Endothelial cell (in vitro differentiated cells): ENCODE data around the gene PTPRD. TPM values are rescaled to one million over a fixed set of nuclear protein-coding genes. Genes with fewer than 3 reads are reported as not detected.

ENCODE experiments used
- DNase-seq: peaks from one replicate; pipeline ENCODE4 v3.0.0; 2021; ENCODE audit warnings: low spot score
- H3K27ac Mint-ChIP-seq: one replicate; pipeline ENCODE4 v1.8.0; 2021; ENCODE audit warnings: mixed read lengths, inconsistent platforms; ENCODE audit not compliant: unreplicated experiment
- H3K27me3 Mint-ChIP-seq: one replicate; pipeline ENCODE4 v1.8.0; 2021; ENCODE audit warnings: mild to moderate bottlenecking, moderate library complexity, mixed read lengths, inconsistent platforms; ENCODE audit not compliant: unreplicated experiment
- H3K36me3 Mint-ChIP-seq: one replicate; pipeline ENCODE4 v1.8.0; 2021; ENCODE audit warnings: mild to moderate bottlenecking, low read depth, mixed read lengths, inconsistent platforms; ENCODE audit not compliant: unreplicated experiment
- H3K4me1 Mint-ChIP-seq: one replicate; pipeline ENCODE4 v1.8.0; 2021; ENCODE audit warnings: mild to moderate bottlenecking, mixed read lengths, inconsistent platforms; ENCODE audit not compliant: unreplicated experiment
- H3K4me3 Mint-ChIP-seq: one replicate; pipeline ENCODE4 v1.8.0; 2021; ENCODE audit warnings: mild to moderate bottlenecking, mixed read lengths, inconsistent platforms; ENCODE audit not compliant: unreplicated experiment
- H3K9me3 Mint-ChIP-seq: one replicate; pipeline ENCODE4 v1.8.0; 2021; ENCODE audit warnings: mixed read lengths, inconsistent platforms; ENCODE audit not compliant: unreplicated experiment
- CTCF ChIP-seq: fragments of 200-600 bp; sonication (generic); IDR thresholded peaks from one replicate; pipeline ENCODE4 v1.5.0; 2021; ENCODE audit warnings: antibody characterized with exemption; ENCODE audit not compliant: unreplicated experiment
- total RNA-seq: library from RNA; stranded (reverse); fragmentation: NEBNext Ultra II Directional; extraction: Animal tissue kit (Norgen Biotek cat#: 25700); gene quantifications from one replicate; pipeline ENCODE4 v1.2.1, GENCODE V29; 2021; ENCODE audit not compliant: unreplicated experiment

The PTPRD gene
- total RNA-seq, 1 donor from 2014 or later: 47.8 TPM

DNA sequence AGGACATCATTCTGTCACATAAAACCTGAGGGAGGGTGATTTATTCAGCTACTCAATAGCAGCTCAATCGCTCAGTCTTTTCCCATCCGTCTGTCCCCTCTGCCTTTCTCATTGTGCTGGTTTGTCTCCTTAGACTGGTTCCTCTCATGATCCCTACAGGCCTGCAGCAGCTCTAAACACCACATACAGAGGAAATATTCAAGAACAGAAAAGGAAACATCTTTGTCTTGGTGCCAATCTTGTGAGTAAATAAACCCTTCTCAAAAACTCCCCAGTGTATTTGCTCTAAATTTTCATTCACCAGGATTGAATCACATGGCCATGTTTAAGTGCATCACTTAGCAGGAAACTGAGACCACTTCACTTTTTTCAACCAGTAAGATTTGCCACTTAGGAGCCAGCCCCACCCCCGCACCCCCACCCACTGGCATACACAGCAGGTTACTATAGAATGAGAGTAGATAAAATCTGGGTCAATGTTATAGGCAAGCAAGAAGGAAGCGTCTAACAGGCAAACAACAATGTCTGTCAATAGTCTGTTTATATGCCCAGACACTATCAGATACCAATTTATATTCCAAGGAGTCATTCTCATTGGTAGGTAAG lies 1917.7 kb downstream of the PTPRD start:
- no peaks in the 10 kb centered on the region for H3K27me3 Mint-ChIP-seq
- no peaks in the 10 kb centered on the region for H3K36me3 Mint-ChIP-seq
- peaks cover 9% of the 10 kb centered on the region for H3K4me1 Mint-ChIP-seq
- no peak for TF ChIP-seq CTCF
- H3K27ac Mint-ChIP-seq: no peak overlapping the region
- H3K4me3 Mint-ChIP-seq: no peak overlapping the region
- H3K9me3 Mint-ChIP-seq: no peaks in the 10 kb centered on the region
- DNase-seq: no peak

- DNase-seq: no peak
- Mint-ChIP-seq H3K9me3 (no peaks in the 10 kb centered on the region), H3K4me1 (peaks cover 9% of the 10 kb centered on the region), H3K4me3 (no peak overlapping the region), H3K36me3 (no peaks in the 10 kb centered on the region), H3K27me3 (no peaks in the 10 kb centered on the region), H3K27ac (no peak overlapping the region)
- TF ChIP-seq CTCF: no peak
Observed at GRCh38 chr9:8693464-8693863, 1919.3 kb downstream of the PTPRD start.

DNA sequence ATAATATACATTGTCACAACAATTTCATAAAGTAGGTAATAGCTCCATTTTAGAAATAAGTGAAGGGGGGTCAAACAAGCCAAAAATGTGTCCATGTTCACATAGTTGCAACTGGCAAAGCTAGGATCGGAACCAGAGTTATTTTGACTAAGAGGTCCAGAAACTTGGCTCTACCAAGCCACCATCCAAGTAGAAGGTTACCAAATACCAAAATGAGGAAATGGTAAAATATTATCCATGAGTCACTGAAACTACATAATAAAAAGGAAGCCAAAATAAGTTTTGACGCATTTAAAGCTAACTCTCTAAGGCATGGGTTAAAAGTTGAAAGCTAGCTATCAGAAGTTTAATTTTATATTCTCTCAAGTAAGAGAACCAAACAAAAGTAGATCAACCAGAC lies 1926.3 kb downstream of the PTPRD start:
- H3K27me3 Mint-ChIP-seq: no peaks in the 10 kb centered on the region
- no peak for DNase-seq
- no peak for TF ChIP-seq CTCF
- no peaks in the 10 kb centered on the region for H3K4me1 Mint-ChIP-seq
- no peaks in the 10 kb centered on the region for H3K36me3 Mint-ChIP-seq
- no peak overlapping the region for H3K27ac Mint-ChIP-seq
- H3K4me3 Mint-ChIP-seq: no peak overlapping the region
- H3K9me3 Mint-ChIP-seq: no peaks in the 10 kb centered on the region

DNA sequence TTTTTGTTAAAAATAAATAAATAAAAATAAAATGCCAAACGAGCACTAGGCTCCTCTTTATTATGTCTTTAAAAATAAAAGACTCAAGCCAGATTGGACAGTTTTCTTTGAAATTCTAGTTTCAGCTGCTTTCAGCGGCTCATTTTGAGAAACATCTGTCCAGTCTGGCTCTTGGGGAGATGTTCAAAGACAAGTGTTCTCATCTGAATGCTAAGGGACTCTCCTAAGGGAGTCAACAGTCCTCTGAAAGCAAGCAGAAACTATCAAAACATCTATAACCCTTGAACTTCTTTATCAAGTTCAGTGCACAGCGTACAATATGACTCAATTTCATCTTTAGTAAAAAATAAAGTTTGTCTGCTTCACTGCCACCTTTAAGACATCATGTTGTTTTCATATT lies 1927.0 kb downstream of the PTPRD start:
- Mint-ChIP-seq H3K27ac (no peak overlapping the region), H3K4me3 (no peak overlapping the region), H3K9me3 (no peaks in the 10 kb centered on the region), H3K27me3 (no peaks in the 10 kb centered on the region), H3K4me1 (no peaks in the 10 kb centered on the region), H3K36me3 (no peaks in the 10 kb centered on the region)
- TF ChIP-seq CTCF: no peak
- no peak for DNase-seq

DNA sequence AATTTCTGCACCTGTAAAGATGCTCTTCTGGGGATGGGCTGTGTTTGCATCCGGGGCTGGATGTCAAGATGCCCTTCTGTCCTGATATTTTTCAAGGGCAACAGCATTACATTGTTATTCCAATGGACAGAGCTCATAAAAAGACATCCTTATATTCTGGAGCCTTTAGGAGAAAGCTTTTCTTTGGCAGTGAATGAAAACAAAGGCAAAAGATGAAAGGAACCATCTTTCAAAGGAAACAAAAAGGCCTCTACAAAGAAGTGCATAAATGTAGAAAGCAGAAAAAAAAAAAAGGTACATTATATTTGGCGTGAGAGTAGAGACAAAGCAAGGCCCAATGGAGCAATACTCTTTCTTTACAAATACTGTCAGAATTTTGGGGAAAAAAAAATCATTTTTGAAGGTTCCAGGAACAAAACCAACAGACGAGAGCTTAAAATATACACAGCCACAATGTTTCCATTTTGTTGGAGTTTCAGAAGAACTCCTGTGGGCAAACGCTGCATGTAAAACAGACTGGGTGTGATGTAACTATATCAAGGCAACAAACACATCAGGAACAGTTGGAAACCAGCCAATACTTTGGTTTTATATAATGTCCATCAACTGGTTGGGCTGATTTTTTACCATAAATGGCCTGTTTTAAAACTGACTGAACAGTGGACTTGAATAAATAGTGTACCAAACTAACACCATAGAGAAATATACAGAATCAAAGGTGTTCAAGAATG lies 1927.7 kb downstream of the PTPRD start:
- Mint-ChIP-seq H3K27me3 (no peaks in the 10 kb centered on the region), H3K4me1 (no peaks in the 10 kb centered on the region), H3K9me3 (no peaks in the 10 kb centered on the region), H3K27ac (no peak overlapping the region), H3K4me3 (no peak overlapping the region), H3K36me3 (no peaks in the 10 kb centered on the region)
- TF ChIP-seq CTCF: no peak
- DNase-seq: no peak
